H9 (cell line): ENCODE results near the gene KIAA1328. TPM values are rescaled to one million over a fixed set of nuclear protein-coding genes. Genes with fewer than 3 reads are reported as not detected.

ENCODE experiments used
- DNase-seq: peaks from one replicate; pipeline ENCODE4 v3.0.0-alpha.2; 2017
- H2AFZ ChIP-seq: one replicate; pipeline ENCODE4 v1.6.1; 2013; ENCODE audit warnings: mild to moderate bottlenecking, low read length, control low read depth, moderate library complexity
- H2AK5ac ChIP-seq: 2 replicates; pipeline ENCODE4 v1.6.1; 2013; ENCODE audit warnings: low read length, control low read depth, mixed read lengths; ENCODE audit not compliant: insufficient read length
- H2BK120ac ChIP-seq: one replicate; pipeline ENCODE4 v1.6.1; 2013; ENCODE audit warnings: low read depth, mild to moderate bottlenecking, low read length, control low read depth, inconsistent platforms; ENCODE audit not compliant: poor library complexity, severe bottlenecking
- H2BK12ac ChIP-seq: 2 replicates; pipeline ENCODE4 v1.6.1; 2013; ENCODE audit warnings: low read length, control low read depth, mixed read lengths, low read depth; ENCODE audit not compliant: insufficient read length
- H2BK15ac ChIP-seq: 2 replicates; pipeline ENCODE4 v1.6.1; 2013; ENCODE audit warnings: low read depth, low read length, control low read depth
- H2BK20ac ChIP-seq: one replicate; pipeline ENCODE4 v1.6.1; 2013; ENCODE audit warnings: low read depth, mild to moderate bottlenecking, low read length, control low read depth, inconsistent platforms; ENCODE audit not compliant: poor library complexity, severe bottlenecking
- H2BK5ac ChIP-seq: 2 replicates; pipeline ENCODE4 v1.6.1; 2013; ENCODE audit warnings: low read length, control low read depth, mixed read lengths; ENCODE audit not compliant: insufficient read length
- H3K14ac ChIP-seq: 2 replicates; pipeline ENCODE4 v1.6.1; 2013; ENCODE audit warnings: low read length, control low read depth; ENCODE audit not compliant: insufficient read depth
- H3K18ac ChIP-seq: 2 replicates; pipeline ENCODE4 v1.6.1; 2013; ENCODE audit warnings: low read depth, mild to moderate bottlenecking, mixed read lengths, low read length, control low read depth; ENCODE audit not compliant: insufficient read length
- H3K23ac ChIP-seq: 2 replicates; pipeline ENCODE4 v1.6.1; 2013; ENCODE audit warnings: low read length, control low read depth, mixed read lengths, low read depth; ENCODE audit not compliant: insufficient read length
- H3K23me2 ChIP-seq: 2 replicates; pipeline ENCODE4 v1.6.1; 2013; ENCODE audit warnings: low read depth, mild to moderate bottlenecking, mixed read lengths, low read length, control low read depth; ENCODE audit not compliant: insufficient read length, poor library complexity, severe bottlenecking
- H3K27ac ChIP-seq: 2 replicates; pipeline ENCODE4 v1.5.1; 2013; ENCODE audit warnings: low read length, control low read depth, mixed read lengths, low read depth; ENCODE audit not compliant: insufficient read length
- H3K27me3 ChIP-seq: 2 replicates; pipeline ENCODE4 v1.6.1; 2013; ENCODE audit warnings: low read length, control low read depth, inconsistent platforms; ENCODE audit not compliant: insufficient read depth
- H3K4ac ChIP-seq: 2 replicates; pipeline ENCODE4 v1.6.1; 2013; ENCODE audit warnings: low read depth, mild to moderate bottlenecking, control low read depth, inconsistent platforms, low read length, moderate library complexity
- H3K4me1 ChIP-seq: 2 replicates; pipeline ENCODE4 v1.6.1; 2013; ENCODE audit warnings: low read length, control low read depth, inconsistent platforms; ENCODE audit not compliant: insufficient read depth
- H3K4me2 ChIP-seq: 2 replicates; pipeline ENCODE4 v1.6.1; 2013; ENCODE audit warnings: low read length, control low read depth, mixed read lengths; ENCODE audit not compliant: insufficient read length, insufficient read depth
- H3K56ac ChIP-seq: 2 replicates; pipeline ENCODE4 v1.6.1; 2013; ENCODE audit warnings: low read depth, mild to moderate bottlenecking, mixed read lengths, low read length, control low read depth; ENCODE audit not compliant: insufficient read length
- H3K79me1 ChIP-seq: 2 replicates; pipeline ENCODE4 v1.6.1; 2013; ENCODE audit warnings: low read depth, mild to moderate bottlenecking, moderate library complexity, low read length, control low read depth, inconsistent platforms; ENCODE audit not compliant: insufficient read depth, poor library complexity, severe bottlenecking
- H3K79me2 ChIP-seq: 2 replicates; pipeline ENCODE4 v1.6.1; 2013; ENCODE audit warnings: low read length, control low read depth, inconsistent platforms; ENCODE audit not compliant: insufficient read depth
- H3K9ac ChIP-seq: 2 replicates; pipeline ENCODE4 v1.6.1; 2013; ENCODE audit warnings: low read length, control low read depth, mixed read lengths; ENCODE audit not compliant: insufficient read length; ENCODE audit errors: extremely low read depth
- H3K9me3 ChIP-seq: one replicate; pipeline ENCODE4 v1.6.1; 2013; ENCODE audit warnings: low read depth, low read length, inconsistent platforms; ENCODE audit not compliant: control insufficient read depth
- H3T11ph ChIP-seq: one replicate; pipeline ENCODE4 v1.6.1; 2013; ENCODE audit warnings: mild to moderate bottlenecking, low read length, control low read depth, inconsistent platforms
- H4K20me1 ChIP-seq: one replicate; pipeline ENCODE4 v1.6.1; 2013; ENCODE audit not compliant: control insufficient read depth, insufficient read length, insufficient read depth
- H4K5ac ChIP-seq: 2 replicates; pipeline ENCODE4 v1.6.1; 2013; ENCODE audit warnings: low read depth, mild to moderate bottlenecking, mixed read lengths, low read length, control low read depth; ENCODE audit not compliant: insufficient read length
- H4K8ac ChIP-seq: replicated peaks from 2 replicates; pipeline ENCODE4 v1.6.1; 2013; ENCODE audit warnings: low read length, control low read depth, mixed read lengths, low read depth; ENCODE audit not compliant: insufficient read length
- H4K91ac ChIP-seq: 2 replicates; pipeline ENCODE4 v1.6.1; 2013; ENCODE audit warnings: low read depth, mild to moderate bottlenecking, moderate library complexity, mixed read lengths, low read length, control low read depth; ENCODE audit not compliant: insufficient read length
- H3K27ac Mint-ChIP-seq, 3 experiments: 2 replicates in 2 of 3; 3 replicates in 1 of 3; pipeline ENCODE4 v1.8.0; 2020 to 2021; ENCODE audit warnings: mixed read lengths in 3 of 3, mild to moderate bottlenecking in 1 of 3, moderate library complexity in 1 of 3
- H3K27me3 Mint-ChIP-seq: 2 replicates; pipeline ENCODE4 v1.8.0; 2021; ENCODE audit warnings: low read depth, mild to moderate bottlenecking, moderate library complexity, mixed read lengths
- H3K36me3 Mint-ChIP-seq, 3 experiments: 2 replicates in 2 of 3; 3 replicates in 1 of 3; pipeline ENCODE4 v1.8.0; 2020 to 2021; ENCODE audit warnings: low read depth in 3 of 3, mixed read lengths in 3 of 3; ENCODE audit not compliant: insufficient read depth in 1 of 3
- H3K4me1 Mint-ChIP-seq, 2 experiments: 2 replicates each; pipeline ENCODE4 v1.8.0; 2020; ENCODE audit warnings: mixed read lengths in 2 of 2
- H3K4me3 Mint-ChIP-seq, 2 experiments: 2 replicates in 1 of 2; 3 replicates in 1 of 2; pipeline ENCODE4 v1.8.0; 2020 to 2021; ENCODE audit warnings: mild to moderate bottlenecking in 2 of 2, mixed read lengths in 2 of 2, moderate library complexity in 1 of 2
- H3K9me3 Mint-ChIP-seq, 2 experiments: 2 replicates in 1 of 2; 3 replicates in 1 of 2; pipeline ENCODE4 v1.8.0; 2020; ENCODE audit warnings: mild to moderate bottlenecking in 2 of 2, mixed read lengths in 2 of 2, moderate library complexity in 1 of 2
- CTCF ChIP-seq: fragments of 200-600 bp; sonication (generic); conservative IDR thresholded peaks from 3 replicates; pipeline ENCODE4 v1.8.0; 2021; ENCODE audit warnings: antibody characterized with exemption, mild to moderate bottlenecking
- WGBS: extraction: QIAGEN DNeasy Blood & Tissue Kit; methylation state at CpG from one replicate; pipeline ENCODE4 v1.1.7; 2013; ENCODE audit warnings: missing lambda C conversion rate, low lambda C conversion rate, mixed read lengths; ENCODE audit not compliant: insufficient read length; ENCODE audit errors: extremely low coverage; 5-methylcytosine and 5-hydroxymethylcytosine counted together
- total RNA-seq: library from RNA; stranded (reverse); gene quantifications from 2 replicates; pipeline ENCODE4 v1.2.1, GENCODE V29; 2021

The KIAA1328 gene
- total RNA-seq, 1 experiment from 2014 or later, result 4.9 TPM

GRCh38 chr18:37180086-37180485 is 351.2 kb downstream of the KIAA1328 start:
- Histone ChIP-seq H2BK120ac (no peak overlapping the region), H3K27me3 (no peaks in the 10 kb centered on the region), H2BK20ac (no peak overlapping the region), H4K91ac (no peak overlapping the region), H3K56ac (no peak overlapping the region), H3K4me1 (peaks cover 6% of the 10 kb centered on the region; the same call in 1 of the 2 replicates), H3K9me3 (no peaks in the 10 kb centered on the region), H3K23ac (no peak overlapping the region), H3K18ac (no peak overlapping the region), H2BK15ac (no peak overlapping the region), H2AK5ac (no peak overlapping the region), H4K20me1 (no peaks in the 10 kb centered on the region), H3K23me2 (no peaks in the 10 kb centered on the region), H3T11ph (no peak overlapping the region), H3K4me2 (no peak overlapping the region), H3K27ac (no peak overlapping the region), H3K4ac (no peak overlapping the region), H2BK12ac (no peak overlapping the region), H2AFZ (no peak overlapping the region), H4K5ac (no peak overlapping the region), H3K9ac (no peak overlapping the region), H3K14ac (no peak overlapping the region), H3K79me1 (no peaks in the 10 kb centered on the region), H4K8ac (no peak overlapping the region), H3K79me2 (no peaks in the 10 kb centered on the region), H2BK5ac (no peak overlapping the region)
- H3K36me3 Mint-ChIP-seq, result peaks cover 0 to 1% (median 0%) of the 10 kb centered on the region in 3 experiments; a peak in 1 of 7 replicates
- no peak overlapping the region for H3K4me3 Mint-ChIP-seq
- H3K27ac Mint-ChIP-seq, result no peak overlapping the region; a peak in 1 of 7 replicates
- no peaks in the 10 kb centered on the region; a peak in 1 of 5 replicates for H3K9me3 Mint-ChIP-seq
- no peaks in the 10 kb centered on the region for H3K27me3 Mint-ChIP-seq
- peaks cover 24 to 36% of the 10 kb centered on the region in 2 experiments for H3K4me1 Mint-ChIP-seq
- no CpG with 5 or more reads among the region's 5 CpGs for WGBS
- DNase-seq, result no peak
- no peak for TF ChIP-seq CTCF
